ENCODE measurements around the gene CARS2.
"Not testable (repeated sequence)": the region's sequence is repeated elsewhere in the genome, so short reads cannot be mapped to it uniquely, and the experiment has no call there.

Gene CARS2

DNA sequence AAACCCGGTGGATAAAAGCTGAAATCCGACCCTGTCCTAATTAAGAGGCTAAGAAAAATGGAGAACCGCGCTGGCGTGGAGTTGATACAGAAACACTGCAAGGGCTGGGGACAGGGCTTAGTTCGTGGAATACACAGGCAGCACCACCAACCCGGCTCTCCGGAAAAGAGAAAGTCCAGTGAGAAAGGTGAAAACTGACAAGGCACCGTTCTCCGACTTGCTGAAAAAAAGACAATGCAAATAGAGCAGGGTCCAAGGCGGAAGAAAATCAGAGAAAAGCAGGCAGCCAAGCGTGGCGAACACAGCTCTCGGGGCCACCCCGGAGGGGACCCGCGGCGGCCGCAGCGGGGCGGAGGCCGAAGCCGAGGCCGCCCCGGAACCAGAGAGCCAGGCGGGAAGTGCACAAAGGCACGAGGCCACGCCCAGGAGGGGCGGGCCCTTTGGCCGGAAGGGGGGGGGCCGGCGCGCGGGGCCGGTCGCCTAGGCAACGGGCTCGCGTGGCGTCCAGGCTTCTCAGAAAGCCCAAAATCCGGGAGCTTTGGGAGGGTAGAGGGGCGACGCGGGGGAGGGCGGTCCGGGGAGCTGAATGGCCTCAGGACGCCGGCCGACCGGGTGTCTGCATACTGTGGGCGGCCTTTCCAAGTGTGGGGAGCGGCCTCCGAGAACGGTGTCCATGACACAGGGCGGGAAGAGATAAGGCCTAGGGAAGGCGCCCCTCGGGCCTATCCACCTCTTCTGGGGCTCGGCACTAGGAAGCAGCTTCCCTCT lies 6.3 kb upstream of the CARS2 start:
- peak overlapping the region; percentile 94 for H3K27ac ChIP-seq
- no peak for DNase-seq (ENCODE audit: low read depth, low spot score)

DNA sequence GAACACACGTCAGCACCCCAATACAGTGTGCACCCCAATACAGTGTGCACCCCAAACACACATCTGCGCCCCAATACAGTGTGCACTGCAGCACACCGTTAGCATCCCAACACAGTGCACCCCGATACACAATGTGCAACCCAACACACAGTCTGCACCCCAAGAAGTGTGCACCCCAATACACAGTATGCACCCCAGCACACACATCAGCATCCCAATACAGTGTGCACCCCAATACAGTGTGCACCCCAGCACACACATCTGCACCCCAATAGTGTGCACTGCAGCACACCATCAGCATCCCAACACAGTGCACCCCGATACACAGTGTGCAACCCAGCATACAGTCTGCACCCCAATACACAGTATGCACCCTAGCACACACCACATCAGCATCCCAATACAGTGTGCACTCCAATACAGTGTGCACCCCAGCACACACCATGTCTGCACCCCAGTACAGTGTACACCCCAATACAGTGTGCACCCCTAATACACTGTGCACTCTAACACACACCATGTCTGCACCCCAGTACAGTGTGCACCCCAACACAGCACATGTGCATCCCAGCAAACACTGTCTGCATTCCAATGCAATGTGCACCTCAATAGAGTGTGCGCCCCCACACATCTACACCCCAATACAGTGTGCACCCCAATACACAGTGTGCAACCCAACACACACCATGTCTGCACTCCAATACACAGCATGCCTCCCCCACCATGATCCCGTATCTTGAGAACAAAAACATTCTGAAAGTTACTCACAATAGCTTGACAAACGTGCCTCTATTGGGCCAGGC lies 855 bp upstream of the CARS2 start:
- H3K27ac ChIP-seq, result no peak overlapping the region
- DNase-seq (ENCODE audit: low read depth, low spot score), result no peak

DNA sequence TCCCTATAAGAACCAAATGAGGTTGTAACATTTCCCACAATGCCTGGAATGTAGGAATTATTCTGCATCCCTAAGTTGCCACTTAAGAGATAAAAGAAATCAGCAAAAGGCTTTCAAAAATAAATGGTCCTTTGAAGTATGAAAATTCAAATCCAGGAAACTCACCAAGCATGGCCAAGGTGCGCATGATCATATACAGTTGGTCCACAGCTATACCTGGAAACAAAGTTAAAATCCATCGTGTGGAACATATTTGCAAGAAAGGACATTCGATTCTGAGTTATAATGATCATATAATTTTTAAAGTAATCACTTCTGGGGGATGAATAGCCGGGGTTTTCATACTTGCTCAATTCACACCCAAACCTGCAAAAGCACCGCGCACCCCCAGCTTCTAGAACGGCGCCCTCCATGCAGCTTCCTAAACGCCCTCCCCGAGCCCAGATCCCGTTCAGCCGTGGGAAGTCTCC lies 525 bp downstream of the CARS2 start:
- peak overlapping the region; percentile 95 for H3K27ac ChIP-seq
- no peak for DNase-seq (ENCODE audit: low read depth, low spot score)

DNA sequence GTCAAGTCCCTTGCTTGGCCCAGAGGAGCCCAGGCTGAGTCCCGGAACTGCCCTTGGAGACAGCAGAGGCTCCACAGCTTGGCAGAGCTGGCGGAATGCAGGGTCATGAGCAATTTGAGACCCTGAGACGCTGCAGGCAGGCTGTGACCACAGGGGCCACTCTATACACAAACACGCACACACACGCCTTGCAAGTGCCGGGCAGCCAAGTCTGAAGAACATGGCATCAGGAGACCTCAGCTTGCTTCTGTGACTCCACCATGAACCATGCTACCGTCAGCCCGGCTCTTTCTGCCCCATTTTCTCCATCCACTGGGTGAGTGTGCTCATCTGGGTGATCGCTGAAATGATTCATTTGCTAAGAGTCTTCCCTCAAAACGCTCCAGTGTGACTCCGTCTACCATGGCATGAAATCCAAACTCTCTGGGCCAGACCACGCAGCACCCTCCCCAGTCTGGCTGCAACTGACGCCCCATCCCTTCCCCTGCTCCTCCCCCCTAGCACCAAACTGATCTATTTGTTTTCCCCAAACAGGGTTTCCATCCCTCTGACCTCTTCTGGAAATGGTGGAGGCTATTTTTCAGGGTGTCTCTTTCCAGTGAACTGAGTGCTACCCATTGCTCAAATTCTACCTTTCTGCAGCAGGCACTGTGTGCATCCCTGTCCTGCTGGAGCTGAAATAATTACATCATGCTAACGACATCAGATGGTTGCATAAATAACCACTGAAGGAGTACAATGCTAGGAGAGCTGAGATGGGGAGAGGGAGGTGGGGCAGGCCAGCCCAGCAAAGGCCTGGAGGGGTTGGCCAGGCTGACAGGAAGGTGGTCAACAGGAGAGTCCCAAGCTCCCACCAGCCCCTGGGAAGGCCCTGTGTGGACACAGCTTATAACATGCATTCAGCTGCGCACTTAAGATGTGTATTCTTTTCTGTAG lies 3.1 kb downstream of the CARS2 start:
- H3K27ac ChIP-seq, result no peak overlapping the region
- no peak for DNase-seq (ENCODE audit: low read depth, low spot score)

- H3K27ac ChIP-seq, result no peak overlapping the region
- DNase-seq (ENCODE audit: low read depth, low spot score), result no peak
Observed at GRCh38 chr13:110702089-110702488, 3.8 kb downstream of the CARS2 start.

DNA sequence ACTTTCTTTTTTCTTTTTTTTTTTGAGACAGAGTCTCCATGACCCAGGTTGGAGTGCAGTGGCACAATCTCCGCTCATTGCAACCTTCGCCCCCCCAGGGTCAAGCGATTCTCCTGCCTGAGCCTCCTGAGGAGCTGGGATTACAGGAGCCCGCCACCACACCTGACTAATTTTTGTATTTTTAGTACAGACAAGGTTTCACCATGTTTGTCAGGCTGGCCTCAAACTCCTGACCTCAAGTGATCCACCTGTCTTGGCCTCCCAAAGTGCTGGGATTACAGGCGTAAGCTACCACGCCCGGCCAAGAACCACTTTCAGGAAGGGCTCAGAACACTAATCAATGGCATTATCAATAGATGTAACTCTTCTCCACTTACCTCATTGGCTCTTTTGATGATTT lies 4.9 kb downstream of the CARS2 start:
- not testable (repeated sequence) for H3K27ac ChIP-seq

GRCh38 chr13:110700641-110701040 lies 5.3 kb downstream of the CARS2 start:
- H3K27ac ChIP-seq, result no peak overlapping the region
- DNase-seq (ENCODE audit: low read depth, low spot score), result no peak

More for the DNA sequence above, 4.9 kb downstream of the CARS2 start:
- DNase-seq (ENCODE audit: low read depth, low spot score), result not testable (repeated sequence)

DNA sequence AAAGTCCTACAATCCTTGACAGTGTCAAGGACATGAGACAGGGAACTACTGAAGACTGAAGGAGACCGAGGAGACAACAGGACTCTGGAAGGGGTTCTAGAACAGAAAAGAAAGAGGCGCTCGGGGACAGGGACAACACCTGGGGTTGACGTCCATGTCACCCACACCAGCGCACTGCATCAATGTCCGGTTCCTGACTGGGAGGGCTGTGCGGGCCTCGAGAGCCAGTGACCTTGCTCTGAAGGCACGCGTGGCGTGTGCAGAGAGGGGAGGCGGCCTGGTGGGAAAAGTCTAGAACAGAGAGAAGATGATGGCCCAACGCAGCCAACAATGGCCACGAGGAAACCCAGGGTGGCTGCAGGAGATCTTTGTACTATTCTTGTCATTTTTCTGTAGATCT lies 5.7 kb downstream of the CARS2 start:
- no peak overlapping the region for H3K27ac ChIP-seq
- DNase-seq (ENCODE audit: low read depth, low spot score), result no peak

DNA sequence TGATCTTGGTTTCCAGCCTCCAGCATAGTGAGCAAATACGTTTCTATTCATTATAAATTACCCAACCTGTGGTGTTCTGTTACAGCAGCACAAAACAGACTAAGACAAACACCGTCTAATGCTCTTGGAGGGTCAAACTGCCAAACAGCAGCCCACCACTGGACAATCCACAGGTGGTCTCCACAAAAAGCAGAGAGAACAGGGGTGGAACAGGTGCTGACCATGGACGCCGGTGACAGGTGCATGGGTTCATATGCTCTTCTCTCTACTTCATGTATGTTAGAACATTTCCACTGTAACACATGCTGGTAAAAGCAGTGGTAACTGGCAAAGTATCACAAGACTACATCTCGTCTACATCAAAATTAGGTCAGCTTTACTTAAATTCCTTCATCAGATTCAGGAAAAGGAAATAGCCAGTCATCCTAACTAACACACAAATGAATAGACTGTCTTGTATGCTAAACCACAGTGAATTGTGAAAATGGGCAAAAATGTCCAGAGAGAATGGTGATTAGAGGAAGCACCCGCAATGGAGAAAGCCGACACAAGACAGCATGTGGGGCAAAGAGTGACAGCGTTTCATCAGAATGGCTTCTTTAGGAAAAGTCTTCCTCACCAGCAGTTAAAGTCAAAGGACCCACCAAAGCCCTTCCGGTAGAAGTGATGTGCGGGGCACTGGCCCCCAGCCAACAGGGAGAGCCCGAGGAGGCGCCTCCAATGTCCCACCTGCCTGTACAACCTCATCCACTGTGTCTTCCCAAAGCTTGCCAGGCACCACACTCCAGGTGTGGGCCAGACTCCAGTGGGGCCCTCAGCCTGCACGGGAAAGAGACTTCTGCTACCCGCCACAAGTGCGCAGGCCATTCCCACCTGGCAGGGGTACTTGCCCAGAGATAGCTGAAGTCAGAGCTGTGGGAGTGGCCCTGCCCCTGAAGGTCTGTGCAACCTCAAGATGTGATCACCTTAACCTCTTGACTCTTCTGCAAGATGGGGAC lies 6.5 kb downstream of the CARS2 start:
- no peak overlapping the region for H3K27ac ChIP-seq
- no peak for DNase-seq (ENCODE audit: low read depth, low spot score)

- no peak for DNase-seq (ENCODE audit: low read depth, low spot score)
- no peak overlapping the region for H3K27ac ChIP-seq
Observed at GRCh38 chr13:110698689-110699088, 7.2 kb downstream of the CARS2 start.

- no peak overlapping the region for H3K27ac ChIP-seq
- no peak for DNase-seq (ENCODE audit: low read depth, low spot score)
Observed at GRCh38 chr13:110697842-110698241, 8.1 kb downstream of the CARS2 start.

- DNase-seq (ENCODE audit: low read depth, low spot score), result no peak
- no peak overlapping the region for H3K27ac ChIP-seq
Observed at GRCh38 chr13:110696776-110697175, 9.1 kb downstream of the CARS2 start.

DNA sequence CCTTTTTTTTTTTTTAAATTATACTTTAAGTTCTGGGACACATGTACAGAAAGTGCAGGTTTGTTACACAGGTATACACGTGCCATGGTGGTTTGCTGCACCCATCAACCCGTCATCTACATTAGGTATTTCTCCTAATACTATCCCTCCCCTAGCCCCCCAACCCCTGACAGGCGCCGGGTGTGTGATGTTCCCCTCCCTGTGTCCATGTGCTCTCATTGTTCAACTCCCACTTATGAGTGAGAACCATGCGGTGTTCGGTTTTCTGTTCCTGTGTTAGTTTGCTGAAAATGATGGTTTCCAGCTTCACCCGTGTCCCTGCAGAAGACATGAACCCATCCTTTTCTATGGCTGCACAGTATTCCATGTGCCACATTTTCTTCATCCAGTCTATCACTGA lies 10.1 kb downstream of the CARS2 start:
- H3K27ac ChIP-seq; DNase-seq (ENCODE audit: low read depth, low spot score): not testable (repeated sequence)

- H3K27ac ChIP-seq, result no peak overlapping the region
- DNase-seq (ENCODE audit: low read depth, low spot score), result no peak
Observed at GRCh38 chr13:110690516-110690915, 15.4 kb downstream of the CARS2 start.

DNA sequence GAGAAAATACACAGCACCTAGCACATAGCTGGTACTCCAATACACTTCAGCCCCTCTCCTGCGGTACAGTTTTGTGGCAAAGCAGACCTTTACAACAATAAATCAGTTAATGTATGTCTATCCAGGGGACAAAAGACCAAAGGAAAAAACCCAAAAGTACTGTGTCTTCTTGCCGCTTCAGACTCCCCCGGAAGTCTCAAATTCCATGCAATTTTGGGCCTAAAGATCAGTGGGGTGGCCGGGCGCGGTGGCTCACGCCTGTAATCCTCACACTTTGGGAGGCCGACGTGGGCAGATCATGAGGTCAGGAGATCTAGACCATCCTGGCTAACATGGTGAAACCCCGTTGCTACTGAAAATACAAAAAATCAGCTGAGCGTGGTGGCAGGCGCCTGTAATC lies 16.2 kb downstream of the CARS2 start:
- no peak for DNase-seq (ENCODE audit: low read depth, low spot score)
- no peak overlapping the region for H3K27ac ChIP-seq

DNA sequence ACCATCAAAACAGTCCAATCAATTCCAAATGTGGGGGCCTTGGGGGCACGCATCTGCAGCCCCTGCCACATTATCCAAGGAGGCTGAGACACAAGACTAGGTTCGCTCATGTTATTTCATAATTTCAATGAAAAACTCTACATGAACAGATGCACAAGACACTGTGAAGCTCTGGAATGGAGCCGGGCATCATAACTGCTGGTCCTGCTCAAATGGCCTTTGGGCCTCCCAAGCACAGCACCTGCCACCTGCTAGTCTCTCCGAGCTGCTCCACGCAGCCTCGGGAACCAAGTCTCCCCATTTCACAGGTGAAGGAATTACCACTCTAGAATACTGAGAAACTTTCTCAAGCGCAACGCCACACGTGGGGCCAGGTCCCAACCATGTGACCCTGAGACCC lies 16.9 kb downstream of the CARS2 start:
- H3K27ac ChIP-seq, result no peak overlapping the region
- DNase-seq (ENCODE audit: low read depth, low spot score), result no peak

- no peak for DNase-seq (ENCODE audit: low read depth, low spot score)
- H3K27ac ChIP-seq, result no peak overlapping the region
Observed at GRCh38 chr13:110687736-110688135, 18.2 kb downstream of the CARS2 start.

DNA sequence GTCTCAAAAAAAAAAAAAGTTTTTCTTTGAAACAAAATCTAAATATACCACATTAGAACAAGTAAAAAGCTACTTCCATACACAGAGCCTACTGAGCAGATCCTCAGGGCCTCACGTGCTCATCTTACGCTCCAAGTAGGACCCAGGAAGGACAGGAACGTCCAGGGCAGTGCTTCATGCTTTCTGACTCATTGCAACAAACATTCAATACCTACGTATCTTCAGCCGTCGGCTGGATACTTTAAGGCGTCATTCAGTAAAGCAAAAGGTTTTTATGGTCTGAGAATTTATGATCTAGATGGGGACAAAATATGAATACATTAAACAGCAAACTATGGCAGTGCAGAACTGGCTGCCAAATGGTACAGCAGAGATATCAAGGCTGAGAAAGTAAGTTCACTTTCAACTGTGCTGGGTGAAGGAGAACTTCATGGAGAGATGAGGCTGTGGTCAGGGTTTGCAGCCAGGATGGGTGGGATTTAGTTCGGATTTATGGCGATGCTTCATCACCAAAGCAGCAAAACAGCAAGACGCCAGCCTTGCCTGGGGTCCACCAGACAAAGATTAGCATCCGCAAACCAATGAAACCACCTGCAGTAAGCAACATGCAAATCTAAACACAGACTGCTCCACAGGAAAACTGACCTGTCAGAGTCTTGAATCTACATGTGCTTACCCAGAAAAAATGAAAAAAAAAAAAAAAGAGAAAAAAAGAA lies 20.5 kb downstream of the CARS2 start:
- DNase-seq (ENCODE audit: low read depth, low spot score), result no peak
- no peak overlapping the region for H3K27ac ChIP-seq

All from epithelial cell of prostate (primary cell).